B cell (primary cell): ENCODE measurements around the gene JKAMP.

Source experiments
- CTCF ChIP-seq: fragments of 200-600 bp; IDR thresholded peaks from one replicate; pipeline ENCODE4 v1.8.0; 2022; ENCODE audit warnings: antibody characterized with exemption, mild to moderate bottlenecking
- EZH2 ChIP-seq: IDR thresholded peaks from 2 replicates; pipeline ENCODE4 v1.6.1; 2012; ENCODE audit warnings: borderline replicate concordance, low read depth, mild to moderate bottlenecking, moderate library complexity, low read length; ENCODE audit not compliant: insufficient read depth, poor library complexity, severe bottlenecking

- no peak for TF ChIP-seq CTCF
- no peak for TF ChIP-seq EZH2
Measured at GRCh38 chr14:59435101-59435500, 49.2 kb upstream of the JKAMP start.
